GM10248 (cell line): Measurements from ENCODE around the gene RAG2.

ENCODE experiments used
- CTCF ChIA-PET: fragments of 300-600 bp; sonication (Branson Sonifier 250); formaldehyde crosslinking; extraction: SDS; loops from one replicate; lab custom pipeline; 2021; ENCODE audit warnings: antibody characterized with exemption; lab: Yijun Ruan, JAX
- POLR2A ChIA-PET: fragments of 350-650 bp; sonication (Branson Sonifier 250); formaldehyde crosslinking; extraction: SDS; loops from one replicate; lab custom pipeline; 2020; ENCODE audit warnings: antibody characterized with exemption; lab: Yijun Ruan, JAX
- DNase-seq: peaks from one replicate; pipeline ENCODE4 v3.0.0; 2012; ENCODE audit errors: extremely low spot score
- TF ChIP-seq, protein P1 (sequence below): IDR thresholded peaks from 2 replicates; pipeline ENCODE4 v1.5.1; 2012; ENCODE audit warnings: mild to moderate bottlenecking, low read depth; ENCODE audit errors: extremely low read depth, missing control alignments, control extremely low read depth

RAG2 gene

DNA sequence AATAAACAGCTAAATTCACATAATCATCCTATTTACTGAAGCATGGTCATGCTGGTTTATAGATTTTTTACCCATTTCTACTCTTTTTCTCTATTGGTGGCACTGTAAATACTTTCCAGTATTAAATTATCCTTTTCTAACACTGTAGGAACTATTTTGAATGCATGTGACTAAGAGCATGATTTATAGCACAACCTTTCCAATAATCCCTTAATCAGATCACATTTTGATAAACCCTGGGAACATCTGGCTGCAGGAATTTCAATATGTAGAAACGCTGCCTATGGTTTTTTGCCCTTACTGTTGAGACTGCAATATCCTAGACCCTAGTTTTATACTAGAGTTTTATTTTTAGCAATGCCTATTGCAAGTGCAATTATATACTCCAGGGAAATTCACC is 19.6 kb downstream of the RAG2 start:
- ChIA-PET CTCF (interaction anchor here (0.8 to 4.0 kb wide), 2 partner anchors 8 to 123 kb away, joined by 3 to 14 read pairs; no protein-coding TSS in a partner anchor), POLR2A (no interaction called here)
- DNase-seq, result no peak

DNA sequence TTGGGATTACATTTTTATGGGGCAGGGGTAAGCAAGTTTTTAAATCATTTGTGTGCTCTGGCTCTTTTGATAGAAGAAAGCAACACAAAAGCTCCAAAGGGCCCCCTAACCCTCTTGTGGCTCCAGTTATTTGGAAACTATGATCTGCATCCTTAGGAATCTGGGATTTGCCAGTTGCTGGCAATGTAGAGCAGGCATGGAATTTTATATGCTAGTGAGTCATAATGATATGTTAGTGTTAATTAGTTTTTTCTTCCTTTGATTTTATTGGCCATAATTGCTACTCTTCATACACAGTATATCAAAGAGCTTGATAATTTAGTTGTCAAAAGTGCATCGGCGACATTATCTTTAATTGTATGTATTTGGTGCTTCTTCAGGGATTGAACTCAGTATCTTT is 20.2 kb downstream of the RAG2 start:
- DNase-seq, result no peak
- CTCF ChIA-PET, result interaction anchor here (0.8 to 6.0 kb wide), 3 partner anchors 8 to 123 kb away, joined by 3 to 57 read pairs (median 14); no protein-coding TSS in a partner anchor
- POLR2A ChIA-PET, result no interaction called here
- TF ChIP-seq, protein P1, sequence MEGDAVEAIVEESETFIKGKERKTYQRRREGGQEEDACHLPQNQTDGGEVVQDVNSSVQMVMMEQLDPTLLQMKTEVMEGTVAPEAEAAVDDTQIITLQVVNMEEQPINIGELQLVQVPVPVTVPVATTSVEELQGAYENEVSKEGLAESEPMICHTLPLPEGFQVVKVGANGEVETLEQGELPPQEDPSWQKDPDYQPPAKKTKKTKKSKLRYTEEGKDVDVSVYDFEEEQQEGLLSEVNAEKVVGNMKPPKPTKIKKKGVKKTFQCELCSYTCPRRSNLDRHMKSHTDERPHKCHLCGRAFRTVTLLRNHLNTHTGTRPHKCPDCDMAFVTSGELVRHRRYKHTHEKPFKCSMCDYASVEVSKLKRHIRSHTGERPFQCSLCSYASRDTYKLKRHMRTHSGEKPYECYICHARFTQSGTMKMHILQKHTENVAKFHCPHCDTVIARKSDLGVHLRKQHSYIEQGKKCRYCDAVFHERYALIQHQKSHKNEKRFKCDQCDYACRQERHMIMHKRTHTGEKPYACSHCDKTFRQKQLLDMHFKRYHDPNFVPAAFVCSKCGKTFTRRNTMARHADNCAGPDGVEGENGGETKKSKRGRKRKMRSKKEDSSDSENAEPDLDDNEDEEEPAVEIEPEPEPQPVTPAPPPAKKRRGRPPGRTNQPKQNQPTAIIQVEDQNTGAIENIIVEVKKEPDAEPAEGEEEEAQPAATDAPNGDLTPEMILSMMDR, result no peak

More for the DNA sequence above, 19.6 kb downstream of the RAG2 start:
- TF ChIP-seq, protein P1, result no peak

DNA sequence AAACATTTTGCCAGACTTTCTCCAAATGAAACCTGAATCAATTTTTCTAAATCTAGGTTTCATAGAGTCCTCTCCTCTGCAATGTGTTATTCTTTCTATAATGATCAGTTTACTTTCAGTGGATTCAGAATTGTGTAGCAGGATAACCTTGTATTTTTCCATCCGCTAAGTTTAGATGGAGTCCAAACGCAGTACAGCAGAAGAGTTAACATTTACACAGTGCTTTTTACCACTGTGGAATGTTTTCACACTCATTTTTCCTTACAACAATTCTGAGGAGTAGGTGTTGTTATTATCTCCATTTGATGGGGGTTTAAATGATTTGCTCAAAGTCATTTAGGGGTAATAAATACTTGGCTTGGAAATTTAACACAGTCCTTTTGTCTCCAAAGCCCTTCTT is 20.7 kb downstream of the RAG2 start:
- ChIA-PET POLR2A (no interaction called here), CTCF (interaction anchor here (1.1 to 6.0 kb wide), 4 partner anchors 9 to 169 kb away, joined by 3 to 57 read pairs (median 9); no protein-coding TSS in a partner anchor)
- TF ChIP-seq, protein P1, result no peak
- DNase-seq, result no peak

DNA sequence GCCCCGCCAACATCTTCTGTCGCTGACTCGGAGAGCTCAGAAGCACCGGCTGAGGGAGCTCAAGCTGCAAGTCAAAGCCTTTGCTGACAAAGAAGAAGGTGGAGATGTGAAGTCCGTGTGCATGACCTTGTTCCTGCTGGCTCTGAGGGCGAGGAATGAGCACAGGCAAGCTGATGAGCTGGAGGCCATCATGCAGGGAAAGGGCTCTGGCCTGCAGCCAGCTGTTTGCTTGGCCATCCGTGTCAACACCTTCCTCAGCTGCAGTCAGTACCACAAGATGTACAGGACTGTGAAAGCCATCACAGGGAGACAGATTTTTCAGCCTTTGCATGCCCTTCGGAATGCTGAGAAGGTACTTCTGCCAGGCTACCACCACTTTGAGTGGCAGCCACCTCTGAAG is 23.6 kb downstream of the RAG2 start:
- CTCF ChIA-PET, result interaction anchor here (0.9 to 6.0 kb wide), 6 partner anchors 8 to 172 kb away, joined by 3 to 57 read pairs (median 10); partner anchors contain the start of gene RAG1
- no peak for DNase-seq
- POLR2A ChIA-PET, result no interaction called here
- TF ChIP-seq, protein P1, result no peak

DNA sequence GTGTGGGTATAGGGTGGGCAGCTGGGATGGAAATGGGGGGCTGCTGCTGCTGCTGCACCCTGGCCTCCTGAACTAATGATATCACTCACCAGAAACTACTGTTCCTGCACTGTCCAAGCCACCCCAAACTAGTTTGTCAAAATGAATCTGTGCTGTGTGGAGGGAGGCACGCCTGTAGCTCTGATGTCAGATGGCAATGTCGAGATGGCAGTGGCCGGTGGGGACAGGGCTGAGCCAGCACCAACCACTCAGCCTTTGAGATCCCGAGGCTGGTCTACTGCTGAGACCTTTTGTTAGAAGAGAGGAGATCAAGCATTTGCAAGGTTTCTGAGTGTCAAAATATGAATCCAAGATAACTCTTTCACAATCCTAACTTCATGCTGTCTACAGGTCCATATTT is 28.9 kb downstream of the RAG2 start:
- ChIA-PET POLR2A (no interaction called here), CTCF (interaction anchor here (1.3 to 1.5 kb wide), 2 partner anchors 102 to 178 kb away, joined by 6 read pairs; no protein-coding TSS in a partner anchor)
- DNase-seq, result no peak
- TF ChIP-seq, protein P1, result no peak

DNA sequence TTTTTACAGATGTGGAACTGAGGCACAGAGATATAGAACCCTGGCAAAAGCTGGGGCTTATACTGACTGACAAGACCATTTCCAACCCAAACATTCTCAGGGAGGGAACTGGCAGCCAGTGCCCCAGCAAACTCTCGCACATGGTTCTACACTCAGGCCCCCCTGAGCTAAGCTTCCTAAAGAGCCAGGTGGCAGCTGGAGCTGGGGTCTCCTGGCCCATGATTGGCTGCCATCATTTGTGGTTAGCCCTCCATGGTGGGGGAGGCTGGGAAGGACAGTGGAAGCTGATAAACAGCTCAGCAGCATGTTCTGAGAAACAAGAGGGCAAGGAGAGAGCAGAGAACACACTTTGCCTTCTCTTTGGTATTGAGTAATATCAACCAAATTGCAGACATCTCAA is 30.3 kb downstream of the RAG2 start, which contains the start of gene RAG1:
RAG1 (plus strand) TSS at position 314 of the 400 bp plus-strand sequence. CDS start 5,298 bp downstream, outside the sequence.
- TF ChIP-seq, protein P1, result no peak
- DNase-seq, result no peak
- POLR2A ChIA-PET, result no interaction called here
- CTCF ChIA-PET, result interaction anchor here (0.8 to 9.5 kb wide), 4 partner anchors 8 to 180 kb away, joined by 6 to 340 read pairs (median 22); no protein-coding TSS in a partner anchor
